Heart left ventricle (tissue), 16 donors: Measurements from ENCODE around the gene SNX19. TPM values are rescaled to one million over a fixed set of nuclear protein-coding genes. Genes with fewer than 3 reads are reported as not detected.

ENCODE experiments used
- ATAC-seq, 4 donors: fragments of 200-7000 bp; cut with Tn5 transposase; one replicate each; pipeline ENCODE4 v1.9.1; 2020 to 2022; ENCODE audit warnings: moderate library complexity in 4 of 4, mild to moderate bottlenecking in 3 of 4, moderate number of reproducible peaks in 1 of 4
- DNase-seq, 5 donors: peaks; one replicate each; pipeline ENCODE4 v3.0.0-alpha.2; 2020
- H3K27ac ChIP-seq, 12 donors: fragments of 200-600 bp; sonication (generic) in 4 of 12; one replicate each; pipeline versions ENCODE4 v1.5.0 to v1.8.0; 2016 to 2022; ENCODE audit warnings: mild to moderate bottlenecking in 2 of 12
- H3K27me3 ChIP-seq, 9 donors: fragments of 200-600 bp; sonication (generic) in 2 of 9; one replicate each; pipeline versions ENCODE4 v1.5.1 to v1.8.0; 2016 to 2022; ENCODE audit warnings: mild to moderate bottlenecking in 3 of 9
- H3K36me3 ChIP-seq, 9 donors: fragments of 200-600 bp; sonication (generic) in 2 of 9; one replicate each; pipeline versions ENCODE4 v1.5.0 to v1.8.0; 2018 to 2022; ENCODE audit warnings: mild to moderate bottlenecking in 2 of 9
- H3K4me1 ChIP-seq, 12 donors: fragments of 200-600 bp; sonication (generic) in 4 of 12; one replicate each; pipeline versions ENCODE4 v1.5.0 to v1.8.0; 2016 to 2022; ENCODE audit warnings: mild to moderate bottlenecking in 3 of 12
- H3K4me3 ChIP-seq, 12 donors: fragments of 200-600 bp; sonication (generic) in 4 of 12; one replicate each; pipeline versions ENCODE4 v1.5.0 to v1.8.0; 2017 to 2022; ENCODE audit warnings: mild to moderate bottlenecking in 9 of 12, moderate library complexity in 4 of 12
- H3K9me3 ChIP-seq, 12 donors: fragments of 200-600 bp; sonication (generic) in 4 of 12; one replicate each; pipeline versions ENCODE4 v1.5.0 to v1.8.0; 2016 to 2022; ENCODE audit warnings: mild to moderate bottlenecking in 1 of 12
- POLR2A ChIP-seq, 2 donors: fragments of 450-650 bp; IDR thresholded peaks; one replicate each; pipeline ENCODE4 v1.6.1; 2017; ENCODE audit warnings: antibody characterized with exemption in 2 of 2, mild to moderate bottlenecking in 2 of 2, moderate library complexity in 2 of 2
- WGBS, 4 donors: extraction: QIAGEN DNeasy Blood & Tissue Kit in 2 of 4; methylation state at CpG; one replicate each; pipeline versions ENCODE4 v1.1.5 to v1.1.7; 2013 to 2018; 5-methylcytosine and 5-hydroxymethylcytosine counted together
- intact Hi-C, 10 donors: fragments of 100-400 bp; cut with DNase I; formaldehyde crosslinking; loops; one replicate each; pipeline versions ENCODE4 v1.11.1 to v1.14.2; 2022
- polyA plus RNA-seq, 2 donors: library from polyadenylated mRNA; stranded (reverse); fragments of 200-250 nt; gene quantifications; one replicate each; pipeline ENCODE4 v1.2.3, GENCODE V29; 2013
- total RNA-seq, 9 donors: library from RNA; depleted of rRNA in 2 of 9; stranded (reverse); fragments of >200 nt in 2 of 9; fragmentation: NEBNext Ultra II Directional in 3 of 9; extraction: Animal tissue kit (Norgen Biotek cat#: 25700) in 3 of 9; gene quantifications; one replicate each; pipeline versions ENCODE4 v1.1.0 to v1.2.4, GENCODE V29; 2016 to 2023
- TF ChIP-seq, protein P1 (sequence below), 12 donors: fragments of 200-600 bp; sonication (generic) in 4 of 12; IDR thresholded peaks; one replicate each; pipeline versions ENCODE4 v1.5.0 to v1.8.0; 2018 to 2022; ENCODE audit warnings: antibody characterized with exemption in 12 of 12, mild to moderate bottlenecking in 5 of 12
- donor health status: ischemic (EF 13 %, LVEDD 7.1; RV severe dilation, severe dysfunction).
- donor health status: healthy with polysubstance abuse.
- donor health status: DM: no; HTN: yes; CAD: no.
- donor health status: DM: no; HTN: no; CAD: no.
- donor health status: ischemic (EF 25% LVEDD 6.9; RV normal size, moderate dysfunction).
- donor health status: ischemic (EF 25% LVEDD 5.7; RV mildly dilated, moderate dysfunction).
- donor health status: healthy.
- donor health status: DM: yes; HTN: yes; CAD: no.
- donor health status: ischemic (EF 35%, LVEDD 5.7; RV mildly dilated, moderate dysfunction).
- donor health status: nonischemic (EF 11% LVEDD 7.7; RV severe dilation, severe dysfunction).
- donor health status: DM: yes; HTN: yes; CAD: no.
- donor health status: PGD.
- donor health status: ischemic (EF 29% LVEDD 5.4; RV normal size, mild dysfunction).
- donor health status: nonischemic (EF 23%, LVEDD 6.1; RV moderate dilation, normal function).

Gene SNX19
- total and polyA plus RNA-seq, 11 donors: 10.8 to 121 (median 57.1) TPM

DNA sequence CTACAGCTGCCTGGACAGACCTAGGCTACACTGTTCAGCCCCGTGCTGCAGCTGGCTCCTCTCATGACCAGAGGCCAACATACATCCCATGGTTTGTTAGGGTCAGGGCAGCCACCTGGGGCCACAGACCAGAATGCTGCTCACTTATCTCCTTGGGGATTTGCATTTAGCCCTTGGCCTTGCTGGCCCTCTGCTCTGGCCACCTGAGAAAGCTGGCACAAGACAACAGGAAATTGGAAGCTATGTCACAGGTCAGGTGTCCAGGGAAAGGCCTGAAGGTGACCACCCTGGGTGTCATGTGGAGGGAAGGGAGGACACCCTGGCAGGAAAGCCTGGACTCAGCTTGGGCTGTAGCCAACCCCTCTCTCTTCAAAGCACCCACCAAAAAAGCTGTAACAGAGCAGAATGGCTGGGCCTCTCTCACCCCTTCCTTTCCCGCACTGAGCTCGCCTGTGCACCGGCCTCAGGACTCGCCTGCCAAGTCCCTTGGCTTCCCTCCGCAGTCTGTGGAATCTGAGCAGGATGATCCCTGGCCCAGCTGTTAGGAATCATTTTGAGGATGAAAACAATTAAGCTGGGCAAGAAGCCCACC, 86.3 kb downstream of the SNX19 start:
- no peak for TF ChIP-seq POLR2A (IDR thresholded peaks at IDR 0.05)
- TF ChIP-seq, protein P1, sequence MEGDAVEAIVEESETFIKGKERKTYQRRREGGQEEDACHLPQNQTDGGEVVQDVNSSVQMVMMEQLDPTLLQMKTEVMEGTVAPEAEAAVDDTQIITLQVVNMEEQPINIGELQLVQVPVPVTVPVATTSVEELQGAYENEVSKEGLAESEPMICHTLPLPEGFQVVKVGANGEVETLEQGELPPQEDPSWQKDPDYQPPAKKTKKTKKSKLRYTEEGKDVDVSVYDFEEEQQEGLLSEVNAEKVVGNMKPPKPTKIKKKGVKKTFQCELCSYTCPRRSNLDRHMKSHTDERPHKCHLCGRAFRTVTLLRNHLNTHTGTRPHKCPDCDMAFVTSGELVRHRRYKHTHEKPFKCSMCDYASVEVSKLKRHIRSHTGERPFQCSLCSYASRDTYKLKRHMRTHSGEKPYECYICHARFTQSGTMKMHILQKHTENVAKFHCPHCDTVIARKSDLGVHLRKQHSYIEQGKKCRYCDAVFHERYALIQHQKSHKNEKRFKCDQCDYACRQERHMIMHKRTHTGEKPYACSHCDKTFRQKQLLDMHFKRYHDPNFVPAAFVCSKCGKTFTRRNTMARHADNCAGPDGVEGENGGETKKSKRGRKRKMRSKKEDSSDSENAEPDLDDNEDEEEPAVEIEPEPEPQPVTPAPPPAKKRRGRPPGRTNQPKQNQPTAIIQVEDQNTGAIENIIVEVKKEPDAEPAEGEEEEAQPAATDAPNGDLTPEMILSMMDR (IDR thresholded peaks at IDR 0.05): no peak
- no peaks in the 10 kb centered on the region for H3K9me3 ChIP-seq
- WGBS, 4 donors: 27 to 38% (median 31%) methylated on average over 6 of the region's 6 CpGs
- peak overlapping the region in 9 of 12 donors; percentile 7 to 52 (median 33) for H3K27ac ChIP-seq
- peaks cover 0 to 42% (median 25%) of the 10 kb centered on the region in 12 donors for H3K4me1 ChIP-seq
- H3K36me3 ChIP-seq: no peaks in the 10 kb centered on the region
- no peaks in the 10 kb centered on the region for H3K27me3 ChIP-seq
- ATAC-seq (peak; percentile 61 to 69 (median 64)), DNase-seq (peak; percentile 50 to 82 (median 70))
- no peak overlapping the region for H3K4me3 ChIP-seq
- intact Hi-C loops: loop anchor here in 8 of 10 donors (1.0 to 10.0 kb wide), 9 partner anchors 153 to 383 kb away; partner anchors contain the start of gene ADAMTS15 (in 3 of the 8)

DNA sequence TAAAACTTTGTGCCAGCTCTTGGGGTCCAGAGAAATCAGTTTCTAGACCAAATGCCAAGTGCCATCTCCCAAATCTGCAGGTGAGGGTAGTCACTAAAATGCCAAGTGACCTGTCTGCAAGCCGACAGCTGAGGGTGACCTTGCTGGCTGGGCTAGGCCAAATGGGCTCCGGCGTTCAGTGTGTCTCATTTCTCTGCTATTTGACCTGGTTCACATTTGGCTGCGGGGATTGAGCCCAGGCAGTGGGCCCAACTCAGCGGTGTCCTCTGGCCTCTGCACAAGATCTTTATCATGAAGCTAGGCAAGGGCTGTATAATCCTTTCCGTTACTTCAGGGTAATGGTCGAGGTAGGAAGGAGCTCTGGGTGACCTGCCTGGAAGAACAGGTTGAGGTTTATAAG, 87.5 kb downstream of the SNX19 start:
- Histone ChIP-seq H3K4me1 (peaks cover 0 to 42% (median 25%) of the 10 kb centered on the region in 12 donors), H3K36me3 (no peaks in the 10 kb centered on the region), H3K27me3 (no peaks in the 10 kb centered on the region), H3K27ac (peak overlapping the region in 5 of 12 donors; percentile 5 to 73 (median 62)), H3K4me3 (no peak overlapping the region), H3K9me3 (no peaks in the 10 kb centered on the region)
- DNase-seq: peak in 2 of 5 donors; percentile 36 to 53
- no peak for TF ChIP-seq POLR2A (IDR thresholded peaks at IDR 0.05)
- TF ChIP-seq, protein P1 (IDR thresholded peaks at IDR 0.05): no peak
- intact Hi-C loops: loop anchor here in 8 of 10 donors (1.0 to 10.0 kb wide), 9 partner anchors 151 to 393 kb away; partner anchors contain the start of gene ADAMTS15 (in 2 of the 8)
- 56 to 64% (median 61%) methylated on average over 7 of the region's 7 CpGs for WGBS, 4 donors
- peak in 1 of 4 donors; percentile 29 for ATAC-seq

DNA sequence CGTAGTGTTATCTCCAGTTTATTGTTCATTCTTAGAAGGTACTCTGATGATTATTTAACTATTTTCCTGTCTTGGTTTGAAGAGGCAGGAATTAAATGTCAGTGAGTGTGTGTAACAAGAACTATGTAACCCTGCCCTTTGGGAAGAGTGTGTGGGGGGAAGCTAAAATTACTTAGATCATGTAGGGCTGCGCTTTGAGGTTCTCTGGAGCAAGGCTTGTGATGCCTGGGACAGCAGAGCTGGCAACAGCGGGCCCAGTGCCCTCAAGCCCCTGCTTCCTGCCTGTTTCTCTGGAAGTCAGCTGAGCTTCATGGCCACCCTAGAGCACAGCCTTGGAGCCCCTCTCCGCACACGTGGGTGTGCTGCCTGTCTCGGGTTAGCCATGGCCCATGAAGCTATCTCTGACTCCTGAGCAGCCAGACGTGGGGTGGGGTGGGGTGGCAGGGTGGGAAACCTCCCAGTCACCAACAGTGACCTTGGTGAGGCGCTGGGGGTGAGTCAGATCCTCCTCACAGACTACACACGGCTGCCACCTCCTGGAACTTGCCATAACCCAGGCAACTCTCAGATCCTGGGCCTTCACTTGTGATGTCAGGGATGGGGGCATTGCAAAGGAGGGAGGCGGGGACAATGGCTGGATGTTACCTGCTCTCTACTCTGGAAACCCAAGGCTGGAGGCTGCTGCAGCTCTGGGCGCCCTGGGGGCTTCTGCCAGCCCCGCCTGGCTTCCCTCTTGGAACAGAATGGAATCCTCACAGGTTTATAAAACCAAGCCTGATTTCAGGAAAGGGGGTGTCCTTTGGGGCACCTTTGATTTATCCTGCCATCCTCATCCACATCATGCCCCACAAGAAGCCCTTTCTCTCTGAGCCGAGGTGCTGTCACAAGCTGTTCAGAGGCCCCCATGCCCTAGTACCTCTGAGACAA, 88.6 kb downstream of the SNX19 start:
- peak in 4 of 5 donors; percentile 63 to 86 (median 79) for DNase-seq
- peak overlapping the region in 10 of 12 donors; percentile 24 to 73 (median 58) for H3K27ac ChIP-seq
- intact Hi-C loops: loop anchor here in 9 of 10 donors (1.0 to 10.0 kb wide), 11 partner anchors 150 to 392 kb away; partner anchors contain the start of gene ADAMTS15 (in 4 of the 9)

More for the DNA sequence above, 88.6 kb downstream of the SNX19 start:
- TF ChIP-seq POLR2A (IDR thresholded peaks at IDR 0.05): no peak
- TF ChIP-seq, protein P1 (IDR thresholded peaks at IDR 0.05): peak; percentile 13 to 62 (median 48)
- 50 to 63% (median 55%) methylated on average over 12 to 13 of the region's 13 CpGs for WGBS, 4 donors
- Histone ChIP-seq H3K27me3 (no peaks in the 10 kb centered on the region), H3K9me3 (no peaks in the 10 kb centered on the region), H3K4me1 (peaks cover 0 to 42% (median 25%) of the 10 kb centered on the region in 12 donors), H3K4me3 (no peak overlapping the region), H3K36me3 (no peaks in the 10 kb centered on the region)
- peak; percentile 83 to 94 (median 91) for ATAC-seq
